HG03460 (cell line): Measurements from ENCODE around the gene HCN4.

Experiments
- ATAC-seq: cut with Tn5 transposase; IDR thresholded peaks from one replicate; pipeline ENCODE4 v1.9.1; 2021; ENCODE audit not compliant: unreplicated experiment

Gene HCN4

DNA sequence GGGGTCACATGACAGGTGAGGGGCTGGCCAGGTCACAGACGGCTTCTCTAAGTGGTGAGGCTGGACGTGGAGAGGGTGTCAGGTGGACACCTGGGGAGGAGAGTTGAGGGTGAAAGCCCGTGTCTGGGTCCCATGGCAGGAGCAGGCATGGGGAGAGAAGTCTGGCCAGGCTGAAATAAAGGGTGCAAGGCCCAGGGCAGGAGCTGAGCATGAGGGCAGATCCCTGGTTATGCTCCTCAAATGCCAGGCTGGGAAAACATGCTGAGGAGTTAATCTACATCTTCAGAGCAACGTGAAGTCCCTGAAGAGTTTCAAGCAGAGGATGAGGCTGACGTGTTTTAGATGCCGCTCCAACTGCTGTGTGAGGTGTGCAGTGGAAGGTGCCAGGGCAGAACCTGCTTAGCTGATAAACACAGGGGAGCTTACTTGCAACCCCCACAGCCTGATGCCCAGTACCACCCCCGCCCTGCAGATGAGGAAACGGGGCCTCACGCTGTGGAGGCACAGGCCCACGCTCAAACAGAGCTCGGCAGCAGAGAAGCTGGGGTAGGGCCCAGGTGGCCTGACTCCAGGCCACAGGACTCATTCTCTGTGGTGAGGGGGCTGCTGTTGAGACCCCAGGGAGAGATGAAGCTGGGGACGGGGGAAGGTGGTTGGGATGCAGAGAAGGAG lies 40.5 kb downstream of the HCN4 start:
- ATAC-seq: no peak

DNA sequence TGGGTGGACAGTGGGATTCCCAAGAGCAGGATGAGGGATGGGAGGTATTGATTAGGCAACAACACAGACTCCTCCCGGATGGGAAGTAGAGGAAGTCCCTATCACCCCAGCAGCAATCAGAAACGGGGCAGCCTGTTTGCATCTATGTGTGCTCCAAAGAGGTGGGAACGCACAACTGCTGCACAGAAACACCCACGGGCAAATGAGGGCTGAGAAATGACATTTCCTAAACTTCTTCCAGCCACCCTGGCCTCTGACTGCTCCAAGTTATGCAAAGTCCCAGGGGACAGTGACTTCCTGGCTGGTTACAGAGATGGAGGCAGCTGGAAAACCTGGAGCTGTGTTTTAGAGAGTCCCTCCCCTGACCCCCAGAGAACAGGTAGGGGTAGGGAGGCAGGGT lies 42.6 kb downstream of the HCN4 start:
- no peak for ATAC-seq

DNA sequence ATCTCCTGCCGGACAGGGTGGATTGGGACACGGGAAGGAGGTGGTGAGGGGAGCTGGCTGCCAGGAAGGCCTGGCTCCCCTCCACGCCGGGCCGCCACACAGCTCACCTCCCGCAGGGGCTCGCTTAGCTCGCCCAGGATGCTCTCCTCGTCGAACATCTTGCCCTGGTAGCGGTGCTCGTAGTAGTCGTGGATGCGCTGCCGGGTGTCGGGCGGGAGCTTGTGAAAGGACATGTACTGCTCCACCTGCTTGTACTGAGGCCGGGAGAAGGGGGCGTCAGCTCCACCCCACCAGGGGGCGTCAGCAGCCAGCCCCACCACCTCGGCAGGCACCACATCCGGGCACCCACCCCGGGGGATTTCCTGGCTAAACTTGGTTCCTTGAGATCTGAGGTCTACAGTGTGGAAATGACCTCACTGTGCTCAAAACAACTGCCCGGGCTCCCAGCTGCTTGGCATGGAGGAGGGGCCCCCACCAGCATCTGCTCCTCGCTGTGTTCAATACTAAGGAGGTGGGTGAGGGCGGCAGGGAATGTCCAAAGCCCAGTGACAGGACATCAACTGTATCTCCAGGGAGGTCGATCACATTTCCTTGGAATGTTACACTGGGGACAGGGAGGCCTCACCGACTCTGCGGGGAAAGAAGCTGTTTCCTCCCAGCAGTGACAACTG lies 43.4 kb downstream of the HCN4 start:
- ATAC-seq: no peak

DNA sequence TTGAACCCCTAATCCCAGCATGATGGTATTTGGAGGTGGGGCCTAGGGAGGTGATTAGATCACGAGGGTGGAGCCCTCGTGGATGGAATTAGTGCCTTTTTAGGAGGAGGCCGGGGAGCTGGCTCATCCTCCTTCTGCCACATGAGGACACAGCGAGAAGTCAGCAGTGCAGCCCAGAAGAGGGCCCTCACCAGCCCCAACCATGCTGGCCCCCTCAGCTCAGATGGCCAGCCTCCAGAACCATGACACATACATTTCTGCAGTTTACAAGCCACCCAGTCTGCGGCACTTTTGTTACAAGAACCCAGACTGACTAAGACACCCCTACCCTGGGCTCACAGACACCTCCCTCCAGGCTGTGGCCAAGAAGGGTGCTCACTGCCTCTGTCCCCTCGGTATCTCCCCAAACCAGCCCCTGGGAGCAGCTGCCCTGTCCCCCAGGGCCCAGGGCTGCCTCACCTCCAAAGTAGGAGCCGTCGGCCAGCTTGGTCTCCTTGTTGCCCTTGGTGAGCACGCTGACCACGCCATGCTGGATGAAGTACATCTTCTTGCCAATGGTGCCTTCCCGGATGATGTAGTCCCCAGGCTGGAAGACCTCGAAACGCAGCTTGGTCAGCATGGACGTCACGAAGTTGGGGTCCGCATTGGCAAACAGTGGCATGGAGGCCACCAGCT lies 44.1 kb downstream of the HCN4 start:
- no peak for ATAC-seq

DNA sequence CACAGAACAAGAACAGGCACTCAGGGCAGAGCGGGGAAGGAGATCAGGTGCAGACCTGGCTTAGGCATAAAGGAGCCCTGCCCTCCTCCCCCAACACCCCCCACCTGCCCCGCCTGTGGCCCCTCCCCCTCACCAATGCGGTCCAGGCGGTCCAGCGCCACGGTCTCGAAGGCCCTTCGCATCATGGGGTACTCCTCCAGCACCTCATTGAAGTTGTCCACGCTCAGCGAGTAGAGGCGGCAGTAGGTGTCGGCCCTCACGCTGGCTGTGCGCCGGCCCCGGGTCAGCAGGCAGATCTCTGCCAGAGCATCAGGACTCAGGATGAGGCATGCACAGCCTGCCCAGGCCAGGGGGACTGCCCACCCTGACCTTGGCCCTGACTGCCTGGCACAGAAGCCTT lies 44.8 kb downstream of the HCN4 start:
- no peak for ATAC-seq

DNA sequence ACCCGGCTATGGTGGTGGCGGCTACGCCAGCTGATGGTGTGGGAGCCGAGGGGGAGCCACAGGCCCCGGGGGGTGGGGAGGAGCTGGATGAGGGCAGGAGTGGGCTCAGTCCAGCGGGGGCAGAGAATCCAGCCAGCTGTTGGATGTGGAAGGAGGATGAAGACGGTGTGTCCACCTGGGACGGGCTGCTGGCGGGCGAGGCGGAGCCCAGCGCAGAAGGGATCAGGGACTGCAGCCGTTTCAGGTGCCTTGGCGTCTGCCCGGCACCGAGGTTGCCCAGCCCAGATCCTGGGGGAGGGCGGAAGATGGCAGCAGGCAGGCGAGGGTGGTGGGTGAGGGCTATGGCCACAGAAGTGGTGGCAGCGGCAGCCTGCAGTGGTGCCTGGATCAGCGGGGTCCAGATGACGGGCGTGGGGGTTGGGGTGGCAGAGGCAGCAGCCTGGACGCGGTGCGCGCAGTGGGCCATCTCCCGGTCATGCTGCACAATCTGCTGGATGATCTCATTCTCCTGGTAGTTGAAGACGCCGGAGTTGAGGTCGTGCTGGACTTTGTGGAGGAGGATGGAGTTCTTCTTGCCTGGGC lies 45.3 kb downstream of the HCN4 start:
- ATAC-seq: no peak

DNA sequence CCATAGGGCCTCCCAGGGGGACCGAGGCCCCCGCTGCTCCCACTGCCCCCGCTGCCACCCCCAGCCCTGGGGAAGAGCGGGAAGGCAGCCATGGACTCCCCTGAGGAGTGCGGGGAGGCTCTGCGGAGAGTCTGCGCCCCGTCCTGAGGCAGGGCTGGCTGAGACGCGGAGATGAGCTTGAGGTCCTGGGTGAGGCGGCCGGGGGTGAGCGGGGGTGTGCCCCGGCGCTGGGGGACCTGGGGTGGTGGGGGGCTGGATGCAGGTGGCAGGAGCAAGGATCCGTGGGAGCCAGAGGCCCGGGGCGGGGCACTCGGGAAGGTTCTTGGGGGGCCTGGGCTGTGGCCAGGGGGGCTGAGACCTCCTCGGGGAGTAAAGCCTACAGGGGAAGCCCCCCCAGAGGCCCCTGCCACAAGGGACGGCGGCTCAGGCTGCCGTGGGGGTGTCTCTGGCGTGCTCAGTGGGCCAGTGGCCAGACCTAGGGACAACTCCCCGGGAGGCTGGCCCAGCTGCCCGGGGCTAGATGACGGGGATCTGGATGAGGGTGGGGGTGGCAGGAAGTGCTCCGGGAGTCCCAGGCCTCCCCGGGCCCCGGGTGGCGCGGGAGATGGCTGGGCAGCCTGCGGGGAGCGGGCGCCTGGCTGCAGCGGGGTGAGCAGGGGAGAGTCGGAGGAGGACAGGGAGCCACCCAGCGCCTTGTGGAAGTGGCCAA lies 45.9 kb downstream of the HCN4 start:
- no peak for ATAC-seq

DNA sequence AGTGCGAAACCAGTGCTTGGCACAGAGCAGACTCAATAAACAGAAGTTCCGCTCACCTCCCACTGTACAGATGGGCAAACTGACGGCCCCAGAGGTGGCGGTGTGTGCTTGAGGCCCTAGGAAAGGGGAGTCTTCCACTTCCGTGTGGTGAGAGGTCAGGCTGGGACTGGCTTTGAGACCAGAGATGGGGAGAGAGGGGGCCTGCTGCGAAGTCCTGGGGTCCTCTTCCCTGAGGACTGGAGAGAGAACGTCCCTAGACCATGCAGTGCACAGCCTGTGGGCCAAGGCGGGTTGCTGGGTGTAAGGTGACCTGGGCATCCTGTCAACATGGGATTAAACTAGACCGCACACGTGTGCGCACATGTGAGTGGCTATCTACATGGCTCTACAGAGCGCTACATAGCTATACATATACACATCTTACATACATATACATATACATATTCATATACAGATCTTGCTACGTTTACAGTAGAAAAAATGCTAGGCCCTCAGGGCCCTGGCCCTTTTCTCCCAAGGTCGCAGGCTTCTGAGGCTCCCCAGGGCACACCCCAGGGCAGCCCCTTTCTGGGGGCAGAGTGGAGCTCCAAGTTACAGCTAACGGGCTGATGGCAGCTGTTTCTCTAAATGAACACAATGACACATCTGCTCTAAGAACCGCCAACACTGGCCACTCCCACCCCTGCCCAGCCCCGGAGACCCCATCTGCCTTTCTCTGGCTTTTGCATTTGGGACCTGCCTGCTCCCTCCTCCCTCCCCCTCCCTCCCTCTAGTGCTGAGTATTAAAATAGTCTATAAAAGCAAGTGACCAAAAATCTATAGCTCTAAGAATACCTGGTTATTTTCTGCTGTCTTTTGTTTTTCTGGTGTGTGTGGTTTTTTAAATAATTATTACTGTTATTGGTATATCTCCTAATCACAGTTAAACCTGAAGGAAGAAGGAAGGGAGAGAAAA lies 47.0 kb downstream of the HCN4 start:
- ATAC-seq: no peak

DNA sequence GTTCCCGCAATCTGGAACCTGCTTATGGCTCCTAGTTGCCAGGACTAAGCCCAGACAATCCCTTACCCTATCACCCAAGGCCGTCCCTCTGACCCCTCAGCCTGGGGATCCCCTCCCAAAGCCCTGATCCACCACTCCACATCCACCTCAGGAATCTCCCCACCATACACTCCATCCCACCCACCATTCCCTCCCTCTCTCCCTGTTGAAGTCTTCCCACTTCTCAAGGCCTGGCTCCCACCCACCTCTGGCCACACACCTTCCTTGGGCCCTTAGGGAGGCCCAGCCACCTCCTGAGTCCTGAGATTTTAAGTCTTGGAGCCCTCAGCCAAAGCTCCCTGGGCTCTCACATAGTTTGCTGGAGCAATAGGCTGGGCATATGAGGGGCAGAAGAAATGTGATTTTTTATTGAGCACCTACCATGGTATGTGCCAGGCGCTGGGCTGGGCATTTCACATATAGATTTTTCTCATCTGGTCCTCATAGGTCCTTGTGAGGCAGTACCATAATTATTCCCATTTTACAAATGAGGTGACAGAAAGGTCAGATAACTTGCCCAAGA lies 48.1 kb downstream of the HCN4 start:
- no peak for ATAC-seq

DNA sequence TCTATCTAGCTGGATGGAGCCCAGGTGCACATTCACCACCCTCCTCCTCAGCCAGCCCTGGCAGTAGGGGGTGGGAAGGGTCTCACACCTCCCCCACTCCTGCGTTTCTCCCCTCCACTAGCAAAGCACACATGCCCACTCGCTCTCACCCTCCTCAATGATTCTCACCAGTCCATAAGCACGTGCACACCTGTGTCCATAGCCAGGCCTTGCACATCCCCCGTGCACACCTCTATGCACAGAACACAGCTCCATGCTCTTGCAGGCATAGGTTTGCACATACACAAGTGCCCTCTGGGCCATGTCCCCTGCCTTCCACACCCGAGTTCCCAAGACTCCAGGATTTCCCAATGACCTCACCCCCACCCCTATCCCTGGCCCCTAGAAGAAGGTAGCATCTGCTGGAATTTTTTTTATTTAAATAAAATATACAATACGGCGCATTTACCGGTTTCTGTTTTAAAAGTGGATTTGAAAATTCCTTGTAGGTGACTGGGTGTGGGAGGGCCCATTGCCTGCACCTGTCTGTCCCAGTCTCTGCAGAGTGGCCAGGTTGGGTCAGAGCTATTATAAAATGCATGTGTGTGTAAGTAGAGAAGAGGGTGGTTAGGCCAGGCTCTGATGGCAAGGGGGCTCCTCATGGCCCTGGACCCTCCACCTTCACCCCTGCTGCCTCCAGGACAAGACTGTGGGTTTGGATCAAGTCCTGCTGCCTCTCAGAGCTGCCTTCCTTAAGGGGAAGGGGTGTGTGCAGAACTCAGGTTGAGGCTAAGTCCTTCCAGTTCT lies 49.1 kb downstream of the HCN4 start:
- no peak for ATAC-seq

DNA sequence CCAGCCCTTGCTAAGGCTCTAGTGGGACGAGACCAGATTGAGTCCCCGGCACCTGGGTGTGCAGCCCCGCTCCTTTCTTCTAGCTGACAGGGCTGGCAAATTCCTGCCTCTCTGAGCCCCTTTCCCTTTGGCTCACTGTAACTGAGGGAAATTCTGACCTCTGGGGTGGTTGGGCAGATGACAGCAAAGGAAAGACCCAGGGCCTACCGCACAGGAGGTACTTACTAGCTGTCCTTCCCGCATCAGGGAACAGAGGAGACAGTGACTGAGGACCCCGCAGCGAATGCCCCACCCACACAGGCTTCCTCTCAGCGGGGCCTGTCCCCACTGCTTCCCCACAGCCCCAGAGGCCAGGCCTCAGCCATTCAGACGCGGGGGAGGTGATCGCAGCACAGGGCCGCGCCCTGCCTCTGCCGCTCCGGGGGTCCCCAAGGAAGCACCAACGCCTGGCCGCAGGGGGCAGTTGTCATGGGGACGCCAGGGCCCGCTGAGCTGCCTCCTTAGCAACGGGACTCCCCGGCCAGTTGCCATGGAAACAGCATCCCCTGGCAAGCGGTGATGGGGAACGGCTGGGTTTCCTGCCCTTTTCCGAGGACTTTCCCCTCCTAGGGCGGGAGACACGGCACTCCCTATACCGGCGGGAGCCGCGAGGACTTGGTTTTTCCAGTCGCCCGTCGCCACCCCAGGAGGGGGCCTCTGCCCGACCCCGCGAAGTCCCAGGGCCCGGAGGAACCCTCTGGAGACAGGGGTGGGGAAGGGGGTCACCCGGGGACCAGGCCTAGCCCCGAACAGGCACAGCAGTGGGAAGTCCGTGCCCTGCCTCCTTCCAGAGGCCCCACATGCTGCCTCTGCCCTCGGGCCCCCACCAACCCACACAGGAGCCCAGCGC lies 50.1 kb downstream of the HCN4 start:
- ATAC-seq: peak; percentile 55

DNA sequence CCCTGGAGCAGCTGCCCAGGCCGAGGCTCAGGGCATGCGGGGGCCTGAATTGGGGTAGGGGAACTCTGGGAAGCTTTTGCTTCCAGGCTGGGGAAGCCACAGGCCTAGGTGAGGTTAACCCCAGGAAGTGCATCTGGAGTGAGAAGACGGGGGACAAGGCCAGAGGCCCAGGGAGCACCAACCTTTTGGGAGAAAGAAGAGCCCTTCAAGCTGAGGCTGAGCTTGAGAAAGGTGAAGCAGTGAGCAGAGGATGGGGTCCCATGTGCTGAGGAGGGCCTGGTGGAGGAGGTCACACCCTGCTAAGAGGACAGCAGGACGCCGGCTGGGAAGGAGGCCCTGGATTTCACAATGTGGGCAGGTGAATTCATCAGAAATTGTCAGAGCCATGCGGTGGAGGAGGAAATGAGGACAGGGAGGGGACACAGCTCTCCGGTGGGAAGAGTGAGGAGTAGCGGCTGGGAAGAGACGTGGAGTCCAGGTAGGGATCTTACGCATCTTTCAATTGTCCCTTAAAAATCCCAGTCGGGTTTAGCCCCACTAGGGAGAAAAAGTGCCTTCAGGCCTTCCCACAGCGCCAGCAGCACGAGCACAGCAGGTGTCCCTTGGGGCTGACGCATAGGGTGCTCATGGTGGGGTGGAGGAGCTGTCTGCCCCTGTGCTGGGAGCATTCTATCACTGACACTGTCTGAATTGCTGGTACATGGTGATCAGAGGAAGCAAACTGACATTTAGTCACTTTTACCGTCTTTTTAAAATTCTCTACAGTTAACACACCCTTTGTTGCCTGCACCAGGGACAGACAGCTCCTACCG lies 50.9 kb downstream of the HCN4 start:
- ATAC-seq: no peak

DNA sequence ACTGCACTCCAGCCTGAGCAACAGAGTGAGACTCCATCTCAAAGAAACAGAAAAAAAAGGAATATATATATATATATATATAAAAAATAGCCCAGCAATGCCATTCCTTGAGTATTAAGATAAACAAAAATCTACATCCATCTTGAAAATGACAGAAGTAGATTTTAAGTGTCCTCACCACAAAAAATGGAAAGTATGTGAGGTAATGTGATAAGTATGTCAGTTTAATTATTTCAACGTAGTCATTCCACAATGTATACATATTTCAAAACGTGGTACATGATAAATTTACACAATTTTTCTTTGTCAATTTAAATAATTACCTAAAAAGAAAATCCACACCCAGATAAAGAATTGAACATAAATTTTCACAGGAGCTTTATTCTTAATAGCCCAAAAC lies 54.9 kb downstream of the HCN4 start:
- no peak for ATAC-seq

DNA sequence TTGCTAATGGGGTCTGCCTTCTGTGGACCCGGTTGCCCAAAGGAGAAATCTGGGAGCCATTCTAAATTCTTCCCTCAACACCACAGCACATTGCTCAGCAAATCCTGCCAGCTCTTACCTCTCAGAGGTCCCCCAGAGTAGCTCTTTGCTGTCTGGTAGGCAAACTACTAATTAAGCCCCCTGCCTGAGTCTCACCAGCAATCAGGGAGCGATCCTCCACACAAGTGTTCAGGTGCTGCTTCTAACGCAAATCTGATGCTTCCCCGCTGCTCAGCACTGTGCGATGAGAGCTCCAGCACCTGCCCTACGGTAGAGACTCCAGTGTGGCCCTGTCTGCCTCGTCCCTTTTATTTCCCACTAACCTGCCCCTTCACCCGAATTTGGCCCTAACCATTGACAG lies 60.5 kb downstream of the HCN4 start:
- ATAC-seq: no peak

DNA sequence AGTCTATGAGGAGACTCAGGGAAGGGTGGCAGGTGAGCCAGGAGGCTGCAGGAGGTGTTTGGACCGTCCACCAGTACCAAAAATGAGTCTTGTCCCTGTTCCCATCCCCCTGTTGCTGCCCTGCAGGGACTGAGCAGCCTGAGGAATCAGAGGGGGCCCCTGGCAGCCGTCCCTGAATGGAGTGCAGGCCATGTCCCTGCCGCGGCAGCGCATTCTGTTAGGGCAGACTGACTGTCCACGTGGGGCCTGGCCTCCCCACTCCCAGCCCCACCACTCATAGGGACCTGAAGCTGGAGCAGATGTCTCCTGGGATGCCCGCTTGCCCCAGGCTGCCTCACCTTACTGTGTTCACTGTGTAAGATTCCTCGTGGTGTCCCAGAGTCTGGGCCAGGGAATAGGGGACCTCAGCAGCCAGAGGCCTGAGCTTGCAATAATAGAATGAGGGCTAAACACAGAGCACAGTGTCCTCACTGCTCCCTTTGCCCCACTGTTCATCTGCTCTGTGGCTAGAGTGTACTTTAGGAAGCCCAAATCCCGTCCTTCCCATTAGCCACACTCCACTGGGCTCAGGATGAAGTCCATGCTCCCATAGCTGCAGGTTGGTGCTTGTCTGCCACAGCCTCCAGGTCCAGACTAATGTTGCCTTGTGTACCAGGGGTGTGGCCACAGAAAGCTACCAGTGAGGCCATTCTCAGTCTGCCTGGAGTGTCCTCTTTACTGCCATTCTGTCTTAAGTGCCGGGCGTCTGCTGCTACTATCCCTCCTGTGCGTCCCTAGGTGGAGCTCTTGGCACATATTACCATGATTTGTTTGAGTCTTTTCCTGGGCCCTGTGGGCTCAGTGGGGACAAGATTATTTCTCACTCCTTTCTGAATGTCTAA lies 63.2 kb downstream of the HCN4 start:
- no peak for ATAC-seq

DNA sequence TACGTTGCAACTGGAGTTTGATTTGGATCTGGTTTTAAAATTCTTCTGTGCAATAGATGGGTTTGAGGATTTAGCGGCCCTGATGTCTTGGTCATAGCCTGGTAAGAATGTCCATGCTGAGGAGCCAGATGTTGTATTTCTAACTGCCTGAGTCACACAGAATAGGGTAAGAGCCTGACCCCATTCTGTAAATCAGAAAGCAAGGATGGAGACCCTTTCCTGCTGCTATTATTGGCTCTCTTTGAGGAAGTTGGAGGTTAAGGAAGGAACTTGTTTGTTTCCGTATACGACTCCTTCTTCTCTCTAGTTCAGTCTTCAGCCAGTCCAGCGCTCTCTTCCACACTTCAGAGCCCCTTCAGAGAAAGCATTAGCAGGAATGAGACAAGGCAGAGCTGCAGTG lies 65.1 kb downstream of the HCN4 start:
- ATAC-seq: no peak
